Measurements from ENCODE around the gene MMP11. TPM values are rescaled to one million over a fixed set of nuclear protein-coding genes. Genes with fewer than 3 reads are reported as not detected.
"Not testable (repeated sequence)": the region's sequence is repeated elsewhere in the genome, so short reads cannot be mapped to it uniquely, and the experiment has no call there.

The MMP11 gene
- 0.45 and 0.73 TPM in 2 replicates for total RNA-seq

GRCh38 chr22:23772649-23773473 is at the start of gene MMP11:
TSS of gene MMP11 (plus strand) at chr22:23772849. CDS start at chr22:23772871, 22 bp downstream.
- intact Hi-C loops (cut with micrococcal nuclease): loop anchor here (1.0 kb wide), 1 partner anchor 13 kb away; the partner anchor contains the start of gene SMARCB1

- intact Hi-C loops (cut with micrococcal nuclease): not testable (repeated sequence)
Observed at GRCh38 chr22:23728108-23728507, 44.5 kb upstream of the MMP11 start.

- intact Hi-C loops (cut with micrococcal nuclease): no loop called here
Observed at GRCh38 chr22:23737696-23738095, 35.0 kb upstream of the MMP11 start.

GRCh38 chr22:23742505-23743264 is 30.0 kb upstream of the MMP11 start:
- intact Hi-C loops (cut with micrococcal nuclease): no loop called here

GRCh38 chr22:23743303-23743705 is 29.3 kb upstream of the MMP11 start:
- intact Hi-C loops (cut with micrococcal nuclease): no loop called here

- intact Hi-C loops (cut with micrococcal nuclease): no loop called here
Observed at GRCh38 chr22:23744001-23744400, 28.6 kb upstream of the MMP11 start.

- intact Hi-C loops (cut with micrococcal nuclease): no loop called here
Observed at GRCh38 chr22:23744485-23744884, 28.2 kb upstream of the MMP11 start.

GRCh38 chr22:23745791-23746190 is 26.9 kb upstream of the MMP11 start:
- intact Hi-C loops (cut with micrococcal nuclease): no loop called here

GRCh38 chr22:23749841-23750301 is 22.8 kb upstream of the MMP11 start:
- intact Hi-C loops (cut with micrococcal nuclease): loop anchor here (2.0 kb wide), 1 partner anchor 45 kb away; no protein-coding TSS in a partner anchor

GRCh38 chr22:23750367-23750713 is 22.3 kb upstream of the MMP11 start:
- intact Hi-C loops (cut with micrococcal nuclease): loop anchor here (2.0 kb wide), 1 partner anchor 46 kb away; no protein-coding TSS in a partner anchor

GRCh38 chr22:23750714-23751440 is 21.8 kb upstream of the MMP11 start, which contains the start of gene ZNF70:
TSS of gene ZNF70 (minus strand) at chr22:23751112. CDS start at chr22:23745140, 5,972 bp downstream.
- intact Hi-C loops (cut with micrococcal nuclease): loop anchor here (2.0 kb wide), 1 partner anchor 46 kb away; no protein-coding TSS in a partner anchor

GRCh38 chr22:23751441-23751996 is 21.1 kb upstream of the MMP11 start:
- intact Hi-C loops (cut with micrococcal nuclease): loop anchor here (2.0 kb wide), 1 partner anchor 47 kb away; no protein-coding TSS in a partner anchor

GRCh38 chr22:23752090-23752691 is 20.5 kb upstream of the MMP11 start:
- intact Hi-C loops (cut with micrococcal nuclease): no loop called here

- intact Hi-C loops (cut with micrococcal nuclease): no loop called here
Observed at GRCh38 chr22:23752750-23753149, 19.9 kb upstream of the MMP11 start.

GRCh38 chr22:23753385-23753784 is 19.3 kb upstream of the MMP11 start:
- intact Hi-C loops (cut with micrococcal nuclease): no loop called here

GRCh38 chr22:23754220-23754919 is 18.3 kb upstream of the MMP11 start, which contains the start of gene VPREB3:
TSS of gene VPREB3 (minus strand) at chr22:23754425. CDS start at chr22:23754363, 62 bp downstream.
- intact Hi-C loops (cut with micrococcal nuclease): no loop called here

GRCh38 chr22:23754980-23755636 is 17.5 kb upstream of the MMP11 start:
- intact Hi-C loops (cut with micrococcal nuclease): no loop called here

- intact Hi-C loops (cut with micrococcal nuclease): no loop called here
Observed at GRCh38 chr22:23755711-23756110, 16.9 kb upstream of the MMP11 start.

GRCh38 chr22:23756891-23757290 is 15.8 kb upstream of the MMP11 start:
- intact Hi-C loops (cut with micrococcal nuclease): no loop called here
